ENCODE measurements around the gene APP. TPM values are rescaled to one million over a fixed set of nuclear protein-coding genes. Genes with fewer than 3 reads are reported as not detected.

Gene APP
- total and polyA plus RNA-seq, 10 of the 15 experiments (the other 5 are each of a cell fraction or from before 2014, with no cell fraction given) = 8.8 to 94.9 (median 51.0) TPM

DNA sequence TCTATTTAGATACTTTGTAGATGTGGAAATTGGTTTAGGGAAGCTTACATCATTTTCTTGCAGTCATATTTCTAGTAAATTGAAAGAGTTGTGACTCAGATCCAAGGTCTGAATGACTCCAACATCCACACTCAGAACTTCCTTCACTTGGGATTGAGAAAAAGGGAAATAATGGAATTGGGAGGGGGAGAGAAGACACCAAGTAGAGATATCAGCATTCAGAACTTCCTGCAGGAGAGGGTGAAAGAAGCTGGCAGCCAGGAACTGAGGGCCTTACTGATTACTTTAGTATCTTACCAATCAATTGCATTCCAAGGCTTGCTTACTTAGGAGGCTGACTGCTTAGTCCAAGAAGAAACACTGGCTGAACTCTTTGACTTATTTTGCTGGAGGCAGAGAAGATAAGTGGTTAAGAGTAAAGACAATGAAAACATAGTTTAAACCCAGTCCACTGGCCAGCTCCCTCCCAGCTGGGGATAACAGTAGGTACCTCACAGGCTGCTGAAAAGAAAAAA is 21.7 kb downstream of the APP start:
- no peak overlapping the region for H3K4me2 ChIP-seq (ENCODE audit: control insufficient read depth, insufficient read depth)
- no peak overlapping the region for H3K4me3 ChIP-seq
- H3K79me2 ChIP-seq (ENCODE audit: control insufficient read depth, insufficient read depth, low read length) = no peaks in the 10 kb centered on the region; the same call in none of the 2 replicates
- DNase-seq (ENCODE audit: low read depth, low spot score) (no peak), ATAC-seq (no peak), FAIRE-seq (no peak)
- no peaks in the 10 kb centered on the region for H3K27me3 ChIP-seq (replicated peaks in 1 of 2; ENCODE audit: control insufficient read depth in 2 of 2, insufficient read depth in 2 of 2, low read length in 1 of 2)
- in situ Hi-C loops (cut with MboI) = no loop called here
- no peaks in the 10 kb centered on the region for H3K9me3 ChIP-seq (replicated peaks; ENCODE audit: control insufficient read depth, insufficient read depth, low read length)
- H3K27ac ChIP-seq (ENCODE audit: control insufficient read depth, insufficient read depth) = no peak overlapping the region
- no TSS peak for BruUV-seq (replicated peaks)
- POLR2A ChIA-PET = no interaction called here
- CTCF ChIA-PET = interaction anchor here (1.2 kb wide), 1 partner anchor 252 kb away, joined by 3 read pairs; no protein-coding TSS in a partner anchor
- H3K4me1 ChIP-seq (ENCODE audit: control insufficient read depth, insufficient read depth, low read length) = no peaks in the 10 kb centered on the region
- SMC1A ChIA-PET (ENCODE audit: uncharacterized antibody, unreplicated experiment) = interaction anchor here (0.7 kb wide), 1 partner anchor 136 kb away, joined by 3 read pairs; no protein-coding TSS in a partner anchor
- no peak overlapping the region for H3K9ac ChIP-seq (ENCODE audit: control insufficient read depth, insufficient read depth, low read length)
- RAD21 ChIA-PET (ENCODE audit: unreplicated experiment) = no interaction called here
- no peaks in the 10 kb centered on the region for H3K36me3 ChIP-seq (ENCODE audit: control insufficient read depth in 2 of 2, insufficient read depth in 2 of 2, low read length in 1 of 2)
- H4K20me1 ChIP-seq (ENCODE audit: control insufficient read depth, insufficient read depth) = no peaks in the 10 kb centered on the region
- H2AFZ ChIP-seq (ENCODE audit: control insufficient read depth, low read depth, low read length) = no peak overlapping the region
- intact Hi-C loops (cut with micrococcal nuclease; ENCODE audit: unreplicated experiment) = no loop called here
- TF ChIP-seq NFIC (IDR thresholded peaks at IDR 0.05; ENCODE audit: low read depth, low read length) (no peak), SRF (IDR thresholded peaks at IDR 0.05; ENCODE audit: low read depth in 2 of 2, low read length in 2 of 2) (no peak), NFYA (IDR thresholded peaks at IDR 0.05; ENCODE audit: borderline replicate concordance, low read depth, low read length) (no peak), IRF5 (IDR thresholded peaks at IDR 0.05; ENCODE audit: borderline replicate concordance) (no peak)
- TF ChIP-seq, protein P1, sequence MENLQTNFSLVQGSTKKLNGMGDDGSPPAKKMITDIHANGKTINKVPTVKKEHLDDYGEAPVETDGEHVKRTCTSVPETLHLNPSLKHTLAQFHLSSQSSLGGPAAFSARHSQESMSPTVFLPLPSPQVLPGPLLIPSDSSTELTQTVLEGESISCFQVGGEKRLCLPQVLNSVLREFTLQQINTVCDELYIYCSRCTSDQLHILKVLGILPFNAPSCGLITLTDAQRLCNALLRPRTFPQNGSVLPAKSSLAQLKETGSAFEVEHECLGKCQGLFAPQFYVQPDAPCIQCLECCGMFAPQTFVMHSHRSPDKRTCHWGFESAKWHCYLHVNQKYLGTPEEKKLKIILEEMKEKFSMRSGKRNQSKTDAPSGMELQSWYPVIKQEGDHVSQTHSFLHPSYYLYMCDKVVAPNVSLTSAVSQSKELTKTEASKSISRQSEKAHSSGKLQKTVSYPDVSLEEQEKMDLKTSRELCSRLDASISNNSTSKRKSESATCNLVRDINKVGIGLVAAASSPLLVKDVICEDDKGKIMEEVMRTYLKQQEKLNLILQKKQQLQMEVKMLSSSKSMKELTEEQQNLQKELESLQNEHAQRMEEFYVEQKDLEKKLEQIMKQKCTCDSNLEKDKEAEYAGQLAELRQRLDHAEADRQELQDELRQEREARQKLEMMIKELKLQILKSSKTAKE (IDR thresholded peaks at IDR 0.05; ENCODE audit: low read depth, poor library complexity, severe bottlenecking) = no peak
- TF ChIP-seq, protein P2, sequence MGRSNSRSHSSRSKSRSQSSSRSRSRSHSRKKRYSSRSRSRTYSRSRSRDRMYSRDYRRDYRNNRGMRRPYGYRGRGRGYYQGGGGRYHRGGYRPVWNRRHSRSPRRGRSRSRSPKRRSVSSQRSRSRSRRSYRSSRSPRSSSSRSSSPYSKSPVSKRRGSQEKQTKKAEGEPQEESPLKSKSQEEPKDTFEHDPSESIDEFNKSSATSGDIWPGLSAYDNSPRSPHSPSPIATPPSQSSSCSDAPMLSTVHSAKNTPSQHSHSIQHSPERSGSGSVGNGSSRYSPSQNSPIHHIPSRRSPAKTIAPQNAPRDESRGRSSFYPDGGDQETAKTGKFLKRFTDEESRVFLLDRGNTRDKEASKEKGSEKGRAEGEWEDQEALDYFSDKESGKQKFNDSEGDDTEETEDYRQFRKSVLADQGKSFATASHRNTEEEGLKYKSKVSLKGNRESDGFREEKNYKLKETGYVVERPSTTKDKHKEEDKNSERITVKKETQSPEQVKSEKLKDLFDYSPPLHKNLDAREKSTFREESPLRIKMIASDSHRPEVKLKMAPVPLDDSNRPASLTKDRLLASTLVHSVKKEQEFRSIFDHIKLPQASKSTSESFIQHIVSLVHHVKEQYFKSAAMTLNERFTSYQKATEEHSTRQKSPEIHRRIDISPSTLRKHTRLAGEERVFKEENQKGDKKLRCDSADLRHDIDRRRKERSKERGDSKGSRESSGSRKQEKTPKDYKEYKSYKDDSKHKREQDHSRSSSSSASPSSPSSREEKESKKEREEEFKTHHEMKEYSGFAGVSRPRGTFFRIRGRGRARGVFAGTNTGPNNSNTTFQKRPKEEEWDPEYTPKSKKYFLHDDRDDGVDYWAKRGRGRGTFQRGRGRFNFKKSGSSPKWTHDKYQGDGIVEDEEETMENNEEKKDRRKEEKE (IDR thresholded peaks at IDR 0.05) = no peak
- TF ChIP-seq, protein P3, sequence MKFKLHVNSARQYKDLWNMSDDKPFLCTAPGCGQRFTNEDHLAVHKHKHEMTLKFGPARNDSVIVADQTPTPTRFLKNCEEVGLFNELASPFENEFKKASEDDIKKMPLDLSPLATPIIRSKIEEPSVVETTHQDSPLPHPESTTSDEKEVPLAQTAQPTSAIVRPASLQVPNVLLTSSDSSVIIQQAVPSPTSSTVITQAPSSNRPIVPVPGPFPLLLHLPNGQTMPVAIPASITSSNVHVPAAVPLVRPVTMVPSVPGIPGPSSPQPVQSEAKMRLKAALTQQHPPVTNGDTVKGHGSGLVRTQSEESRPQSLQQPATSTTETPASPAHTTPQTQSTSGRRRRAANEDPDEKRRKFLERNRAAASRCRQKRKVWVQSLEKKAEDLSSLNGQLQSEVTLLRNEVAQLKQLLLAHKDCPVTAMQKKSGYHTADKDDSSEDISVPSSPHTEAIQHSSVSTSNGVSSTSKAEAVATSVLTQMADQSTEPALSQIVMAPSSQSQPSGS (IDR thresholded peaks at IDR 0.05; ENCODE audit: low read length) = no peak
- TF ChIP-seq, protein P4, sequence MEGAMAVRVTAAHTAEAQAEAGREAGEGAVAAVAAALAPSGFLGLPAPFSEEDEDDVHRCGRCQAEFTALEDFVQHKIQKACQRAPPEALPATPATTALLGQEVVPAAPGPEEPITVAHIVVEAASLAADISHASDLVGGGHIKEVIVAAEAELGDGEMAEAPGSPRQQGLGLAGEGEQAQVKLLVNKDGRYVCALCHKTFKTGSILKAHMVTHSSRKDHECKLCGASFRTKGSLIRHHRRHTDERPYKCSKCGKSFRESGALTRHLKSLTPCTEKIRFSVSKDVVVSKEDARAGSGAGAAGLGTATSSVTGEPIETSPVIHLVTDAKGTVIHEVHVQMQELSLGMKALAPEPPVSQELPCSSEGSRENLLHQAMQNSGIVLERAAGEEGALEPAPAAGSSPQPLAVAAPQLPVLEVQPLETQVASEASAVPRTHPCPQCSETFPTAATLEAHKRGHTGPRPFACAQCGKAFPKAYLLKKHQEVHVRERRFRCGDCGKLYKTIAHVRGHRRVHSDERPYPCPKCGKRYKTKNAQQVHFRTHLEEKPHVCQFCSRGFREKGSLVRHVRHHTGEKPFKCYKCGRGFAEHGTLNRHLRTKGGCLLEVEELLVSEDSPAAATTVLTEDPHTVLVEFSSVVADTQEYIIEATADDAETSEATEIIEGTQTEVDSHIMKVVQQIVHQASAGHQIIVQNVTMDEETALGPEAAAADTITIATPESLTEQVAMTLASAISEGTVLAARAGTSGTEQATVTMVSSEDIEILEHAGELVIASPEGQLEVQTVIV (IDR thresholded peaks at IDR 0.05; ENCODE audit: borderline replicate concordance, partially characterized antibody) = no peak

All from GM12878 (cell line).